Adrenal gland (tissue), 12 donors: ENCODE measurements around the gene MMEL1. TPM values are rescaled to one million over a fixed set of nuclear protein-coding genes. Genes with fewer than 3 reads are reported as not detected.
A peak's percentile ranks its signal among the peaks of the same experiment; 100 is the strongest.

Experiments
- DNase-seq, 7 donors: peaks; one replicate each; pipeline ENCODE4 v3.0.0-alpha.2; 2019 to 2020
- H3K27ac ChIP-seq, 5 donors: fragments of 200-600 bp; sonication (generic) in 4 of 5; 1 replicate in 3 of 5; 2 replicates in 2 of 5; pipeline versions ENCODE4 v1.5.1 to v1.8.0; 2016 to 2020; ENCODE audit warnings: mild to moderate bottlenecking in 1 of 5
- H3K27me3 ChIP-seq: fragments of 200-600 bp; 2 replicates; pipeline ENCODE4 v1.8.0; 2021
- H3K36me3 ChIP-seq, 2 donors: fragments of 200-600 bp; replicated peaks in 1 of 2; 1 replicate in 1 of 2; 2 replicates in 1 of 2; pipeline versions ENCODE4 v1.5.1 to v1.8.0; 2018 to 2022
- H3K4me1 ChIP-seq, 2 donors: fragments of 200-600 bp; replicated peaks in 1 of 2; 1 replicate in 1 of 2; 2 replicates in 1 of 2; pipeline versions ENCODE4 v1.5.1 to v1.8.0; 2018 to 2021
- H3K4me3 ChIP-seq, 4 donors: fragments of 200-600 bp; sonication (generic) in 3 of 4; one replicate each; pipeline ENCODE4 v1.5.1; 2016 to 2018
- H3K9me3 ChIP-seq, 3 donors: fragments of 200-600 bp; sonication (generic) in 1 of 3; replicated peaks in 1 of 3; 1 replicate in 2 of 3; 2 replicates in 1 of 3; pipeline versions ENCODE4 v1.5.1 to v1.8.0; 2016 to 2021
- POLR2A ChIP-seq, 2 donors: fragments of 450-650 bp; IDR thresholded peaks; one replicate each; pipeline ENCODE4 v1.6.1; 2017; ENCODE audit warnings: antibody characterized with exemption in 2 of 2, mild to moderate bottlenecking in 2 of 2, moderate library complexity in 1 of 2
- WGBS, 4 donors: extraction: QIAGEN DNeasy Blood & Tissue Kit in 2 of 4; methylation state at CpG; one replicate each; pipeline versions ENCODE4 v1.1.5 to v1.1.7; 2013 to 2017; 5-methylcytosine and 5-hydroxymethylcytosine counted together
- intact Hi-C, 2 donors: fragments of 100-400 bp; cut with DNase I; formaldehyde crosslinking; loops; one replicate each; pipeline versions ENCODE4 v1.14.1 to v1.15.0; 2022 to 2023
- polyA plus RNA-seq, 3 donors: library from polyadenylated mRNA; stranded (reverse); fragments of 200-250 nt in 2 of 3; fragments of 350-450 nt in 1 of 3; fragmentation: Illumina TruSeq in 1 of 3; extraction: RNeasy Lipid Tissue Mini Kit (QIAGEN cat#74804) in 1 of 3; gene quantifications; one replicate each; pipeline ENCODE4 v1.2.3, GENCODE V29; 2013 to 2014
- total RNA-seq, 9 donors: library from RNA; depleted of rRNA in 4 of 9; stranded (reverse); fragments of >200 nt in 4 of 9; fragments of 120-200 nt in 1 of 9; fragmentation: NEBNext Ultra II Directional in 1 of 9; extraction: Animal tissue kit (Norgen Biotek cat#: 25700) in 1 of 9; gene quantifications; one replicate each; pipeline versions ENCODE4 v1.1.0 to v1.2.4, GENCODE V29; 2013 to 2023
- TF ChIP-seq, protein P1 (sequence below), 6 experiments: fragments of 450-650 bp in 4 of 6; fragments of 200-600 bp in 2 of 6; sonication (generic) in 1 of 6; IDR thresholded peaks; 1 replicate in 5 of 6; 2 replicates in 1 of 6; pipeline versions ENCODE4 v1.5.1 to v1.8.0; 2016 to 2021; ENCODE audit warnings: antibody characterized with exemption in 6 of 6, mild to moderate bottlenecking in 2 of 6, moderate library complexity in 1 of 6
- donor health status: healthy with polysubstance abuse.
- donor health status: Bipolar disorder and iron deficiency.
- donor health status: DM: yes; HTN: yes; CAD: no.
- donor health status: DM: no; HTN: no; CAD: no.
- donor health status: DM: no; HTN: no; CAD: no.
- donor health status: DM: yes; HTN: yes; CAD: no.

The MMEL1 gene
- total and polyA plus RNA-seq, 12 donors = 0.30 to 8.2 (median 2.6) TPM

DNA sequence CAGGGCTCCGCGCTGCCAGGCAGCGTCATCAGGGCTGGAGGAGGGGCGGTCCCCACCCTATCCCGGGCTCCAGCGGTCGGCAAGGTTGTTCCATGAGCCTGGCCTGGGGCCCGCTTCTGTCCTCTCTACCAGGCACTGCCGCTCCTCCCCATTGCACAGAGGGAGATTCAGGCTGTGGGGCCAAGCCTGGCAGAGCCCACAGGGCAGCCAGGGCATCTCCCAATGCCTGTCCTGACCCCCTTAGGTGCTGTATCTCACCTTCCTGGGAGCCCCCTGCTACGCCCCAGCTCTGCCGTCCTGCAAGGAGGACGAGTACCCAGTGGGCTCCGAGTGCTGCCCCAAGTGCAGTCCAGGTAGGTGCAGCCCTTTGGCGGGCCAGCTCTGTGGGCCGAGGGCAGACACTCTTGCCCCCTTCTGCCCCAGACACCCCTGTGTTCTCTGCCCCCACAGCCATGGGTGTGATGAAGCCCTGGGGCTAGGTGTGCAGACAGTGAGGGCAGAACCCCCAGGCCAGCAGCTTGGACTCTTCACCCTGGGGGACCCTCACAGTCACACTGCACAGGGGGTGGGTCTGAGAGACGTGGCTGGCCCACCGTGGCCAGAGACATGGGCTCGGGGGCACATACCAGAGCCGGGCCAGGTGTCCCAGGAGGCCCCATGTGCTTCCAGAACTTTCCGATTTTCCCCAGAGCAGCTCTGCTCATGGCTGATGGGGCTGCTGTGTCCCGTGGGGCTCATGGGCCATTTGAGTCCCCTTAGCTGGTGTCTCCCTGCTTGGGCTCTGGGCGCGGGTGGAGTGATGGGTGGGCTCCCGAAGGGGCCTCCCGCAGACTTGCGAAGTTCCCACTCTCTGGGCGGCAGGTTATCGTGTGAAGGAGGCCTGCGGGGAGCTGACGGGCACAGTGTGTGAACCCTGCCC is 75.1 kb downstream of the MMEL1 start:
- Histone ChIP-seq H3K4me1 (peaks cover 15 to 30% of the 10 kb centered on the region in 2 donors), H3K9me3 (no peaks in the 10 kb centered on the region), H3K4me3 (peak overlapping the region in 2 of 4 donors; percentile 17 to 58), H3K27me3 (no peaks in the 10 kb centered on the region), H3K27ac (peak overlapping the region in 2 of 5 donors; percentile 94 to 95), H3K36me3 (peaks cover 0 to 31% of the 10 kb centered on the region in 2 donors)
- TF ChIP-seq, protein P1, sequence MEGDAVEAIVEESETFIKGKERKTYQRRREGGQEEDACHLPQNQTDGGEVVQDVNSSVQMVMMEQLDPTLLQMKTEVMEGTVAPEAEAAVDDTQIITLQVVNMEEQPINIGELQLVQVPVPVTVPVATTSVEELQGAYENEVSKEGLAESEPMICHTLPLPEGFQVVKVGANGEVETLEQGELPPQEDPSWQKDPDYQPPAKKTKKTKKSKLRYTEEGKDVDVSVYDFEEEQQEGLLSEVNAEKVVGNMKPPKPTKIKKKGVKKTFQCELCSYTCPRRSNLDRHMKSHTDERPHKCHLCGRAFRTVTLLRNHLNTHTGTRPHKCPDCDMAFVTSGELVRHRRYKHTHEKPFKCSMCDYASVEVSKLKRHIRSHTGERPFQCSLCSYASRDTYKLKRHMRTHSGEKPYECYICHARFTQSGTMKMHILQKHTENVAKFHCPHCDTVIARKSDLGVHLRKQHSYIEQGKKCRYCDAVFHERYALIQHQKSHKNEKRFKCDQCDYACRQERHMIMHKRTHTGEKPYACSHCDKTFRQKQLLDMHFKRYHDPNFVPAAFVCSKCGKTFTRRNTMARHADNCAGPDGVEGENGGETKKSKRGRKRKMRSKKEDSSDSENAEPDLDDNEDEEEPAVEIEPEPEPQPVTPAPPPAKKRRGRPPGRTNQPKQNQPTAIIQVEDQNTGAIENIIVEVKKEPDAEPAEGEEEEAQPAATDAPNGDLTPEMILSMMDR (IDR thresholded peaks at IDR 0.05) = no peak
- no peak for TF ChIP-seq POLR2A (IDR thresholded peaks at IDR 0.05)
- intact Hi-C loops = no loop called here
- 70 to 83% (median 77%) methylated on average over 7 to 30 of the region's 30 CpGs for WGBS, 4 donors
- peak in 6 of 7 donors; percentile 51 to 70 (median 64) for DNase-seq

DNA sequence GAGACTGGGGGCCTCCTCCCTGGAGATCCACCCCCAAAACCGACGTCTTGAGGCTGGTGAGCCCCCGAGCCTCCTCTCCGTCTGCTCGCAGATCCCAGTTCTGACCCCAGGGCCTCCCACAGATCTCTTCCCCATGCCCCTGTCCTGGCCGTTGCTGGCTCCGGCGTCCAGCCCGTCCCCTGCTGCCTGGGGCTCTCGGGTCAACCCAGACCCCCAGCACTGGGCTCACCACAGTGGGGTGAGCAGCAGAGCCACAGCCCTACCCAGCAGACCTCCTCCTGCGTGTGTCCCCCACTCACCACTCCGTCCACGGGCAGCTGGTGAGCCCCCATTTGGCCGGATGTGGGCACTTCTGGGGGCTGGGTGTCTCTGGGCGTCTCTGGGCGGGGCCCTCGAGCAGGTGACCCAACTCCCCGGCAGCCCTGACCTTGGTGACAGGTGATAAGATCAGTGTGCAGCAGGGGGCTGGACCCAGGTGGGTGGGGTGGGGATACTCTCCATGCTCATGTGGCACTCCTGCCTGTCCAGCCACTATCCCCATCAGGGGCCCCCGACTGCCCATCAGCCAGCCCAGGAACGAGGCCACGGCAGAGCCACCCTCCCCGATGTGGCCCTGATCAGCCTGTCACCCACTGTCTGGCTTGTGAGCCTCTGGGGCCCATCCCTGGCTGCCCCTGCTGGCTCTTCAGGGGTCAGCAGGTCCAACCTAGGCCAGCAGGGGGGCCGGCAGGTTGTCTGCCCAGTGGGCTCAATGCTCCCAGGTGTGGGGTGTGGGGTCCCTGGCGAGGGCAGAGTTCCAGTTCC is 75.9 kb downstream of the MMEL1 start:
- H3K4me3 ChIP-seq = peak overlapping the region; percentile 17 to 80 (median 55)
- TF ChIP-seq POLR2A (IDR thresholded peaks at IDR 0.05) = peak in 1 of 2 donors; percentile 18
- TF ChIP-seq, protein P1 (IDR thresholded peaks at IDR 0.05) = peak in 2 of 6 experiments; percentile 13 to 23
- intact Hi-C loops = no loop called here
- H3K9me3 ChIP-seq = no peaks in the 10 kb centered on the region
- peaks cover 0 to 29% of the 10 kb centered on the region in 2 donors for H3K36me3 ChIP-seq
- H3K27me3 ChIP-seq = no peaks in the 10 kb centered on the region
- H3K4me1 ChIP-seq = peaks cover 15 to 30% of the 10 kb centered on the region in 2 donors
- DNase-seq = peak in 5 of 7 donors; percentile 42 to 62 (median 57)
- peak overlapping the region; percentile 69 to 95 (median 75) for H3K27ac ChIP-seq
- 11 to 35% (median 14%) methylated on average over 5 to 24 of the region's 24 CpGs for WGBS, 4 donors

DNA sequence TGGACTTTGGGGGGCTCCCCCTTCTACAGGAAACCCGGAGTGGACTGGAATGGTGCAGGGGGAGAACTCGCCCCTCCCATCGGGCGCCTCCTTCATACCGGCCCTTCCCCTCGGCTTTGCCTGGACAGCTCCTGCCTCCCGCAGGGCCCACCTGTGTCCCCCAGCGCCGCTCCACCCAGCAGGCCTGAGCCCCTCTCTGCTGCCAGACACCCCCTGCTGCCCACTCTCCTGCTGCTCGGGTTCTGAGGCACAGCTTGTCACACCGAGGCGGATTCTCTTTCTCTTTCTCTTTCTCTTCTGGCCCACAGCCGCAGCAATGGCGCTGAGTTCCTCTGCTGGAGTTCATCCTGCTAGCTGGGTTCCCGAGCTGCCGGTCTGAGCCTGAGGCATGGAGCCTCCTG is 76.5 kb downstream of the MMEL1 start, which contains the start of gene TNFRSF14:
TNFRSF14 (plus strand) TSS at position 95 of the 401 bp plus-strand sequence; CDS start at position 389, 294 bp downstream.
- no peaks in the 10 kb centered on the region for H3K9me3 ChIP-seq
- TF ChIP-seq POLR2A (IDR thresholded peaks at IDR 0.05) = peak in 1 of 2 donors; percentile 23
- TF ChIP-seq, protein P1 (IDR thresholded peaks at IDR 0.05) = peak in 2 of 6 experiments; percentile 14 to 18
- WGBS, 4 donors = 6 to 12% (median 7%) methylated on average over 16 of the region's 16 CpGs
- peaks cover 0 to 23% of the 10 kb centered on the region in 2 donors for H3K36me3 ChIP-seq
- no peaks in the 10 kb centered on the region for H3K27me3 ChIP-seq
- intact Hi-C loops = no loop called here
- peak within 1 kb of the TSS; percentile 69 to 95 (median 75) for H3K27ac ChIP-seq
- peak in 6 of 7 donors; percentile 55 to 84 (median 60) for DNase-seq
- H3K4me3 ChIP-seq = peak within 1 kb of the TSS; percentile 17 to 80 (median 55)
- H3K4me1 ChIP-seq = peaks cover 15 to 30% of the 10 kb centered on the region in 2 donors
